OCI-LY7 (cell line): ENCODE results near the gene CFTR. TPM values are rescaled to one million over a fixed set of nuclear protein-coding genes. Genes with fewer than 3 reads are reported as not detected.

Experiments
- BruUV-seq: library from RNA; stranded (reverse); fragments of 400-500 nt; replicated peaks from 2 replicates; lab custom pipeline; 2021; lab: Mats Ljungman, UMichigan
- CTCF ChIA-PET: fragments of 300-600 bp; sonication (Branson Sonifier 250); formaldehyde crosslinking; loops from one replicate; lab custom pipeline; 2022; ENCODE audit warnings: antibody characterized with exemption; ENCODE audit not compliant: unreplicated experiment; lab: Charles Lee
- POLR2A ChIA-PET: fragments of 300-600 bp; sonication (Branson Sonifier 250); formaldehyde crosslinking; loops from one replicate; lab custom pipeline; 2022; ENCODE audit warnings: antibody characterized with exemption; lab: Charles Lee
- DNase-seq: peaks from one replicate; pipeline ENCODE4 v3.0.0-alpha.2; 2015; ENCODE audit warnings: low spot score
- H2AFZ ChIP-seq: fragments of 200-600 bp; sonication (generic), shearing (Covaris generic); 2 replicates; pipeline ENCODE4 v1.6.1; 2014; ENCODE audit warnings: mild to moderate bottlenecking, antibody characterized with exemption, low read length, moderate library complexity
- H3K27ac ChIP-seq: fragments of 200-600 bp; sonication (generic); 2 replicates; pipeline ENCODE4 v1.5.1; 2014; ENCODE audit warnings: mixed run types, low read depth, mild to moderate bottlenecking, moderate library complexity, low read length, inconsistent platforms; ENCODE audit not compliant: poor library complexity, severe bottlenecking
- H3K36me3 ChIP-seq: fragments of 200-600 bp; sonication (generic); 2 replicates; pipeline ENCODE4 v1.6.1; 2014; ENCODE audit warnings: mild to moderate bottlenecking, antibody characterized with exemption, low read length, moderate library complexity, mixed read lengths; ENCODE audit not compliant: insufficient read depth
- H3K4me1 ChIP-seq: fragments of 200-600 bp; sonication (generic); 2 replicates; pipeline ENCODE4 v1.5.1; 2014; ENCODE audit warnings: mild to moderate bottlenecking, low read length; ENCODE audit not compliant: insufficient read depth, poor library complexity, severe bottlenecking
- H3K4me2 ChIP-seq: fragments of 200-600 bp; sonication (generic); 2 replicates; pipeline ENCODE4 v1.6.1; 2014; ENCODE audit warnings: mild to moderate bottlenecking, low read length
- H3K4me3 ChIP-seq: fragments of 200-600 bp; sonication (generic); 2 replicates; pipeline ENCODE4 v1.5.1; 2014; ENCODE audit warnings: mild to moderate bottlenecking, low read depth, low read length; ENCODE audit not compliant: poor library complexity, severe bottlenecking
- H3K79me2 ChIP-seq: fragments of 200-600 bp; sonication (generic); 2 replicates; pipeline ENCODE4 v1.6.1; 2016; ENCODE audit warnings: low read depth, mild to moderate bottlenecking, low read length, moderate library complexity, mixed read lengths; ENCODE audit not compliant: insufficient read depth
- H3K9me2 ChIP-seq: fragments of 200-600 bp; sonication (generic); 2 replicates; pipeline ENCODE4 v1.6.1; 2016; ENCODE audit warnings: mild to moderate bottlenecking, low read length, mixed read lengths; ENCODE audit not compliant: insufficient read depth
- H3K9me3 ChIP-seq: fragments of 200-600 bp; sonication (generic); 2 replicates; pipeline ENCODE4 v1.6.1; 2014; ENCODE audit warnings: mild to moderate bottlenecking, mixed run types, low read length, mixed read lengths
- H4K20me1 ChIP-seq: fragments of 200-600 bp; sonication (generic); 2 replicates; pipeline ENCODE4 v1.6.1; 2014; ENCODE audit warnings: mild to moderate bottlenecking, antibody characterized with exemption, low read length, moderate library complexity, mixed read lengths; ENCODE audit not compliant: insufficient read depth
- CTCF ChIP-seq: fragments of 200-600 bp; sonication (generic); conservative IDR thresholded peaks from 2 replicates; pipeline ENCODE4 v1.5.1; 2014; ENCODE audit warnings: mild to moderate bottlenecking, antibody characterized with exemption, low read length, moderate library complexity, mixed read lengths
- EZH2phosphoT487 ChIP-seq: fragments of 200-600 bp; sonication (generic); IDR thresholded peaks from 2 replicates; pipeline ENCODE4 v1.6.1; 2018; ENCODE audit warnings: low read depth, borderline replicate concordance, mild to moderate bottlenecking, mixed run types, antibody characterized with exemption, low read length, moderate library complexity, mixed read lengths
- intact Hi-C: fragments of 100-400 bp; cut with micrococcal nuclease; formaldehyde crosslinking; loops from one replicate; pipeline ENCODE4 v1.10.0; 2022; ENCODE audit not compliant: unreplicated experiment
- total RNA-seq, 2 experiments: library from RNA; depleted of rRNA in 1 of 2; stranded (reverse); fragments of >200 nt in 1 of 2; shearing (Covaris generic) in 1 of 2; gene quantifications; 2 replicates each; pipeline ENCODE4 v1.2.3, GENCODE V29; 2014 to 2022

CFTR gene
- total RNA-seq, 2 experiments from 2014 or later = not detected

GRCh38 chr7:117530390-117530789 lies 50.6 kb downstream of the CFTR start:
- DNase-seq = no peak
- Histone ChIP-seq H3K4me1 (no peaks in the 10 kb centered on the region), H4K20me1 (no peaks in the 10 kb centered on the region), H3K9me3 (no peaks in the 10 kb centered on the region), H3K4me3 (no peak overlapping the region), H3K27ac (no peak overlapping the region), H3K4me2 (no peak overlapping the region), H3K79me2 (no peaks in the 10 kb centered on the region), H3K36me3 (no peaks in the 10 kb centered on the region), H2AFZ (no peak overlapping the region), H3K9me2 (no peaks in the 10 kb centered on the region)
- ChIA-PET POLR2A (no interaction called here), CTCF (no interaction called here)
- no TSS peak for BruUV-seq
- intact Hi-C loops = no loop called here
- TF ChIP-seq EZH2phosphoT487 = no peak
- TF ChIP-seq CTCF = no peak

GRCh38 chr7:117531595-117532244 lies 51.9 kb downstream of the CFTR start:
- CTCF ChIA-PET = no interaction called here
- no peak for DNase-seq
- no peak overlapping the region for H3K4me2 ChIP-seq
- H3K9me3 ChIP-seq = no peaks in the 10 kb centered on the region
- POLR2A ChIA-PET = no interaction called here
- H3K36me3 ChIP-seq = no peaks in the 10 kb centered on the region
- H3K79me2 ChIP-seq = no peaks in the 10 kb centered on the region
- no peaks in the 10 kb centered on the region for H3K9me2 ChIP-seq
- no peak overlapping the region for H3K4me3 ChIP-seq
- no peaks in the 10 kb centered on the region for H3K4me1 ChIP-seq
- H3K27ac ChIP-seq = no peak overlapping the region
- H4K20me1 ChIP-seq = no peaks in the 10 kb centered on the region
- no TSS peak for BruUV-seq
- TF ChIP-seq CTCF (no peak), EZH2phosphoT487 (no peak)
- H2AFZ ChIP-seq = no peak overlapping the region
- intact Hi-C loops = no loop called here

GRCh38 chr7:117538053-117538452 lies 58.2 kb downstream of the CFTR start:
- H3K4me1 ChIP-seq = no peaks in the 10 kb centered on the region
- ChIA-PET CTCF (no interaction called here), POLR2A (no interaction called here)
- TF ChIP-seq CTCF (no peak), EZH2phosphoT487 (no peak)
- DNase-seq = no peak
- H3K4me3 ChIP-seq = no peak overlapping the region
- no peaks in the 10 kb centered on the region for H3K79me2 ChIP-seq
- no TSS peak for BruUV-seq
- H2AFZ ChIP-seq = no peak overlapping the region
- H3K36me3 ChIP-seq = no peaks in the 10 kb centered on the region
- H3K27ac ChIP-seq = no peak overlapping the region
- intact Hi-C loops = no loop called here
- H3K4me2 ChIP-seq = no peak overlapping the region
- no peaks in the 10 kb centered on the region for H3K9me3 ChIP-seq
- no peaks in the 10 kb centered on the region for H3K9me2 ChIP-seq
- H4K20me1 ChIP-seq = no peaks in the 10 kb centered on the region
